ENCODE results near the gene IFNAR2.

DNA sequence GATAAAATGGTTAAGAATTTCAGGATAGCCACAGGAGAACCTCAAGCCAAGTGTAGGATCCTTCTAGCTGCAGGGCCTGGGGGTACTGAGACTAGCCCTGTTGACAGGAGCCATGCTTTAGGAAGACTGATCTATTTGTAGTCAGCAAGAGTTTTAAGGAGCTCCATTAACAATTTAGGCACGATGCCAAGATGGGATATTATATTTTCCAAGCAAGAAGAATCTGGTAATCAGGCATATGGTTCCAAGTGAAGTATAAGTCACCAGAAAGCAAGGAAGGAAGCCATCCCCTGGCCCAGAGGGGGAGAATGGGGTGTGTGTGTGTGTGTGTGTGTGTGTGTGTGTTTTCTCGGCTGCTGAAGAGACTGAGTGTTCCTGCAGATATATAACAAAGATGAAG is 7.0 kb downstream of the IFNAR2 start:
- TF ChIP-seq POLR2AphosphoS5 (IDR thresholded peaks at IDR 0.05; ENCODE audit: borderline replicate concordance, low read depth, low read length) (no peak), EZH2 (IDR thresholded peaks at IDR 0.05) (no peak)
